CD14-positive monocyte (primary cell): ENCODE results near the gene LACTBL1. TPM values are rescaled to one million over a fixed set of nuclear protein-coding genes. Genes with fewer than 3 reads are reported as not detected.

Experiments used
- DNase-seq, 3 donors: peaks; one replicate each; pipeline ENCODE4 v3.0.0-alpha.2; 2011 to 2022
- H2AFZ ChIP-seq: 2 replicates; pipeline ENCODE4 v1.6.0; 2012; ENCODE audit warnings: mild to moderate bottlenecking, low read depth, low read length, inconsistent platforms; ENCODE audit not compliant: insufficient read depth, poor library complexity, severe bottlenecking
- H3K27ac ChIP-seq, 2 donors: 1 replicate in 1 of 2; 2 replicates in 1 of 2; pipeline ENCODE4 v1.5.1; 2012 to 2013; ENCODE audit warnings: low read length in 2 of 2, control low read depth in 1 of 2, inconsistent platforms in 1 of 2, low read depth in 1 of 2, mild to moderate bottlenecking in 1 of 2
- H3K27me3 ChIP-seq, 2 donors: one replicate each; pipeline versions ENCODE4 v1.6.0 to v1.6.1; 2011 to 2013; ENCODE audit warnings: low read length in 2 of 2; ENCODE audit not compliant: control insufficient read depth in 2 of 2, insufficient read depth in 2 of 2
- H3K36me3 ChIP-seq, 2 donors: replicated peaks in 1 of 2; 1 replicate in 1 of 2; 2 replicates in 1 of 2; pipeline versions ENCODE4 v1.5.1 to v1.6.1; 2012 to 2013; ENCODE audit warnings: low read length in 2 of 2, control low read depth in 1 of 2, inconsistent platforms in 1 of 2, mild to moderate bottlenecking in 1 of 2; ENCODE audit not compliant: insufficient read depth in 2 of 2, control insufficient read depth in 1 of 2
- H3K4me1 ChIP-seq, 2 donors: 1 replicate in 1 of 2; 2 replicates in 1 of 2; pipeline versions ENCODE4 v1.5.1 to v1.6.1; 2012 to 2013; ENCODE audit warnings: low read length in 2 of 2, control low read depth in 1 of 2, inconsistent platforms in 1 of 2, mild to moderate bottlenecking in 1 of 2, moderate library complexity in 1 of 2; ENCODE audit not compliant: insufficient read depth in 2 of 2, control insufficient read depth in 1 of 2
- H3K4me2 ChIP-seq: replicated peaks from 2 replicates; pipeline ENCODE3; 2012; ENCODE audit warnings: low read length, moderate library complexity, mild to moderate bottlenecking; ENCODE audit not compliant: poor library complexity, severe bottlenecking; ENCODE audit errors: extremely low read depth
- H3K4me3 ChIP-seq, 3 experiments: fragments of 200-600 bp in 1 of 3; sonication (generic) in 1 of 3; replicated peaks in 1 of 3; 1 replicate in 2 of 3; 2 replicates in 1 of 3; pipeline ENCODE4 v1.5.1; 2011 to 2013; ENCODE audit warnings: low read length in 3 of 3, mild to moderate bottlenecking in 3 of 3, control low read depth in 2 of 3, low read depth in 2 of 3, inconsistent platforms in 1 of 3, moderate library complexity in 1 of 3
- H3K79me2 ChIP-seq: 2 replicates; pipeline ENCODE4 v1.6.0; 2012; ENCODE audit warnings: mild to moderate bottlenecking, control low read depth, inconsistent platforms, low read length, moderate library complexity; ENCODE audit not compliant: insufficient read depth
- H3K9ac ChIP-seq: 2 replicates; pipeline ENCODE4 v1.6.0; 2017; ENCODE audit warnings: low read length, mild to moderate bottlenecking; ENCODE audit not compliant: insufficient read depth, poor library complexity, severe bottlenecking
- H3K9me3 ChIP-seq, 2 donors: replicated peaks in 1 of 2; 1 replicate in 1 of 2; 2 replicates in 1 of 2; pipeline versions ENCODE4 v1.5.1 to v1.6.1; 2012 to 2013; ENCODE audit warnings: low read length in 2 of 2, control low read depth in 1 of 2; ENCODE audit not compliant: control insufficient read depth in 1 of 2, insufficient read depth in 1 of 2
- H4K20me1 ChIP-seq: 2 replicates; pipeline ENCODE4 v1.6.0; 2012; ENCODE audit warnings: mild to moderate bottlenecking, low read length, control low read depth, moderate library complexity; ENCODE audit not compliant: insufficient read depth
- H3K27ac Mint-ChIP-seq, 7 donors: one replicate each; pipeline ENCODE4 v1.8.0; 2020; ENCODE audit warnings: mild to moderate bottlenecking in 7 of 7, mixed read lengths in 7 of 7, moderate library complexity in 6 of 7, inconsistent platforms in 2 of 7
- H3K27me3 Mint-ChIP-seq, 3 donors: one replicate each; pipeline ENCODE4 v1.8.0; 2021 to 2022; ENCODE audit warnings: low read depth in 3 of 3, mild to moderate bottlenecking in 3 of 3, mixed read lengths in 3 of 3, moderate library complexity in 3 of 3, inconsistent platforms in 1 of 3
- H3K36me3 Mint-ChIP-seq, 2 donors: one replicate each; pipeline ENCODE4 v1.8.0; 2020; ENCODE audit warnings: mixed read lengths in 2 of 2, inconsistent platforms in 1 of 2, mild to moderate bottlenecking in 1 of 2
- H3K4me1 Mint-ChIP-seq: one replicate; pipeline ENCODE4 v1.8.0; 2020; ENCODE audit warnings: mild to moderate bottlenecking, mixed read lengths
- H3K4me3 Mint-ChIP-seq, 2 donors: one replicate each; pipeline ENCODE4 v1.8.0; 2020; ENCODE audit warnings: mild to moderate bottlenecking in 2 of 2, mixed read lengths in 2 of 2, moderate library complexity in 1 of 2
- H3K9me3 Mint-ChIP-seq, 7 donors: one replicate each; pipeline ENCODE4 v1.8.0; 2020 to 2022; ENCODE audit warnings: mixed read lengths in 7 of 7, mild to moderate bottlenecking in 6 of 7, moderate library complexity in 6 of 7, inconsistent platforms in 2 of 7
- CTCF ChIP-seq: fragments of 200-600 bp; IDR thresholded peaks from one replicate; pipeline ENCODE4 v1.8.0; 2022; ENCODE audit warnings: antibody characterized with exemption, mild to moderate bottlenecking
- WGBS: methylation state at CpG from one replicate; pipeline ENCODE4 v1.1.5; 2013; ENCODE audit warnings: missing lambda C conversion rate; ENCODE audit not compliant: insufficient coverage; 5-methylcytosine and 5-hydroxymethylcytosine counted together
- intact Hi-C, 2 donors: fragments of 100-400 bp; cut with micrococcal nuclease; formaldehyde crosslinking; loops; one replicate each; pipeline versions ENCODE4 v1.15.0 to v1.15.1; 2023
- polyA plus RNA-seq, 3 donors: library from polyadenylated mRNA; depleted of rRNA in 1 of 3; unstranded in 2 of 3; stranded (reverse) in 1 of 3; fragments of 300-500 nt in 2 of 3; fragments of >200 nt in 1 of 3; fragmentation: Illumina TruSeq in 2 of 3; gene quantifications; 1 replicate in 2 of 3; 2 replicates in 1 of 3; pipeline ENCODE4 v1.2.3, GENCODE V29; 2012 to 2021

LACTBL1 gene
- polyA plus RNA-seq, 3 donors = not detected

GRCh38 chr1:22916471-22916820 is 56.2 kb downstream of the LACTBL1 start:
- Histone ChIP-seq H3K9ac (no peak overlapping the region), H3K9me3 (no peaks in the 10 kb centered on the region), H3K36me3 (no peaks in the 10 kb centered on the region), H3K4me3 (no peak overlapping the region), H3K27ac (no peak overlapping the region), H3K27me3 (no peaks in the 10 kb centered on the region), H3K4me1 (no peaks in the 10 kb centered on the region), H2AFZ (no peak overlapping the region), H3K4me2 (no peak overlapping the region), H3K79me2 (no peaks in the 10 kb centered on the region), H4K20me1 (no peaks in the 10 kb centered on the region)
- Mint-ChIP-seq H3K27ac (no peak overlapping the region), H3K27me3 (peaks cover 3 to 8% (median 7%) of the 10 kb centered on the region in 3 donors), H3K4me1 (no peaks in the 10 kb centered on the region), H3K4me3 (no peak overlapping the region), H3K9me3 (peaks cover 0 to 2% (median 0%) of the 10 kb centered on the region in 7 donors), H3K36me3 (no peaks in the 10 kb centered on the region)
- WGBS = 81% methylated on average over 8 of the region's 12 CpGs
- TF ChIP-seq CTCF = no peak
- DNase-seq = no peak
- intact Hi-C loops = no loop called here

- intact Hi-C loops = no loop called here
- Histone ChIP-seq H3K9me3 (no peaks in the 10 kb centered on the region), H3K36me3 (no peaks in the 10 kb centered on the region), H3K4me2 (no peak overlapping the region), H3K79me2 (no peaks in the 10 kb centered on the region), H3K4me1 (no peaks in the 10 kb centered on the region), H3K27ac (no peak overlapping the region), H4K20me1 (no peaks in the 10 kb centered on the region), H3K27me3 (no peaks in the 10 kb centered on the region), H3K4me3 (no peak overlapping the region), H2AFZ (no peak overlapping the region), H3K9ac (no peak overlapping the region)
- no peak overlapping the region for H3K4me3 Mint-ChIP-seq
- TF ChIP-seq CTCF = no peak
- DNase-seq = no peak
- H3K27me3 Mint-ChIP-seq = peaks cover 3 to 8% (median 7%) of the 10 kb centered on the region in 3 donors
- H3K36me3 Mint-ChIP-seq = no peaks in the 10 kb centered on the region
- peaks cover 0 to 2% (median 0%) of the 10 kb centered on the region in 7 donors for H3K9me3 Mint-ChIP-seq
- WGBS = 46% methylated on average over 15 of the region's 15 CpGs
- H3K4me1 Mint-ChIP-seq = no peaks in the 10 kb centered on the region
- H3K27ac Mint-ChIP-seq = no peak overlapping the region
Observed at GRCh38 chr1:22915816-22916470, 56.7 kb downstream of the LACTBL1 start.
